ENCODE measurements around the gene TERT. TPM values are rescaled to one million over a fixed set of nuclear protein-coding genes. Genes with fewer than 3 reads are reported as not detected.
"Not testable (repeated sequence)": the region's sequence is repeated elsewhere in the genome, so short reads cannot be mapped to it uniquely, and the experiment has no call there.

Gene TERT
- total RNA-seq, 2 experiments from 2014 or later = 156 to 198 TPM

GRCh38 chr5:1333986-1334385 lies 39.1 kb upstream of the TERT start:
- no TSS peak for BruUV-seq (replicated peaks)
- intact Hi-C loops (cut with micrococcal nuclease; ENCODE audit: unreplicated experiment) = no loop called here
- TF ChIP-seq EZH2phosphoT487 (IDR thresholded peaks at IDR 0.05; ENCODE audit: borderline replicate concordance, low read depth, low read length) (no peak), CTCF (conservative IDR thresholded peaks at IDR 0.05; ENCODE audit: low read length) (no peak)
- POLR2A ChIA-PET = interaction anchor here (0.8 kb wide), 1 partner anchor 23 kb away, joined by 3 read pairs; no protein-coding TSS in a partner anchor
- Histone ChIP-seq H3K4me1 (ENCODE audit: insufficient read depth, low read length, poor library complexity, severe bottlenecking) (peaks cover 23% of the 10 kb centered on the region), H3K4me2 (ENCODE audit: low read length) (no peak overlapping the region), H4K20me1 (ENCODE audit: insufficient read depth, low read length) (no peaks in the 10 kb centered on the region; the same call in 1 of the 2 replicates), H3K36me3 (ENCODE audit: insufficient read depth, low read length) (peaks cover 97% of the 10 kb centered on the region), H3K9me3 (ENCODE audit: low read length) (no peaks in the 10 kb centered on the region), H3K27ac (ENCODE audit: low read depth, low read length, poor library complexity, severe bottlenecking) (no peak overlapping the region), H3K9me2 (ENCODE audit: insufficient read depth, low read length) (no peaks in the 10 kb centered on the region), H2AFZ (ENCODE audit: low read length) (no peak overlapping the region), H3K79me2 (ENCODE audit: insufficient read depth, low read depth, low read length) (peaks cover 22% of the 10 kb centered on the region; the same call in 1 of the 2 replicates), H3K4me3 (ENCODE audit: low read depth, low read length, poor library complexity, severe bottlenecking) (no peak overlapping the region)
- DNase-seq (ENCODE audit: low spot score) = no peak
- CTCF ChIA-PET (ENCODE audit: unreplicated experiment) = no interaction called here

- intact Hi-C loops (cut with micrococcal nuclease; ENCODE audit: unreplicated experiment) = not testable (repeated sequence)
Observed at GRCh38 chr5:1333286-1333685, 38.4 kb upstream of the TERT start.

GRCh38 chr5:1332461-1333001 lies 37.7 kb upstream of the TERT start:
- peaks cover 90% of the 10 kb centered on the region for H3K36me3 ChIP-seq (ENCODE audit: insufficient read depth, low read length)
- no peaks in the 10 kb centered on the region for H3K9me2 ChIP-seq (ENCODE audit: insufficient read depth, low read length)
- H4K20me1 ChIP-seq (ENCODE audit: insufficient read depth, low read length) = no peaks in the 10 kb centered on the region; the same call in 1 of the 2 replicates
- no peak overlapping the region for H3K4me2 ChIP-seq (ENCODE audit: low read length)
- TF ChIP-seq EZH2phosphoT487 (IDR thresholded peaks at IDR 0.05; ENCODE audit: borderline replicate concordance, low read depth, low read length) (no peak), CTCF (conservative IDR thresholded peaks at IDR 0.05; ENCODE audit: low read length) (no peak)
- no peak overlapping the region for H3K4me3 ChIP-seq (ENCODE audit: low read depth, low read length, poor library complexity, severe bottlenecking)
- TSS peak; percentile 34 for BruUV-seq (replicated peaks)
- H3K79me2 ChIP-seq (ENCODE audit: insufficient read depth, low read depth, low read length) = peaks cover 19% of the 10 kb centered on the region; the same call in 1 of the 2 replicates
- H3K27ac ChIP-seq (ENCODE audit: low read depth, low read length, poor library complexity, severe bottlenecking) = peak overlapping the region; percentile 4
- ChIA-PET CTCF (ENCODE audit: unreplicated experiment) (no interaction called here), POLR2A (interaction anchor here (1.3 kb wide), 1 partner anchor 17 kb away, joined by 4 read pairs; no protein-coding TSS in a partner anchor)
- peaks cover 22% of the 10 kb centered on the region for H3K4me1 ChIP-seq (ENCODE audit: insufficient read depth, low read length, poor library complexity, severe bottlenecking)
- no peaks in the 10 kb centered on the region for H3K9me3 ChIP-seq (ENCODE audit: low read length)
- intact Hi-C loops (cut with micrococcal nuclease; ENCODE audit: unreplicated experiment) = no loop called here
- peak; percentile 32 for DNase-seq (ENCODE audit: low spot score)
- H2AFZ ChIP-seq (ENCODE audit: low read length) = no peak overlapping the region

More at GRCh38 chr5:1333286-1333685, 38.4 kb upstream of the TERT start:
- peak; percentile 41 for DNase-seq (ENCODE audit: low spot score)
- H3K9me2 ChIP-seq (ENCODE audit: insufficient read depth, low read length); H3K27ac ChIP-seq (ENCODE audit: low read depth, low read length, poor library complexity, severe bottlenecking); H4K20me1 ChIP-seq (ENCODE audit: insufficient read depth, low read length); POLR2A ChIA-PET; H3K9me3 ChIP-seq (ENCODE audit: low read length); BruUV-seq (replicated peaks); H3K4me3 ChIP-seq (ENCODE audit: low read depth, low read length, poor library complexity, severe bottlenecking); H2AFZ ChIP-seq (ENCODE audit: low read length); CTCF ChIA-PET (ENCODE audit: unreplicated experiment); H3K4me2 ChIP-seq (ENCODE audit: low read length): not testable (repeated sequence)
- Histone ChIP-seq H3K79me2 (ENCODE audit: insufficient read depth, low read depth, low read length) (peaks cover 22% of the 10 kb centered on the region; the same call in 1 of the 2 replicates), H3K36me3 (ENCODE audit: insufficient read depth, low read length) (peaks cover 97% of the 10 kb centered on the region), H3K4me1 (ENCODE audit: insufficient read depth, low read length, poor library complexity, severe bottlenecking) (peaks cover 23% of the 10 kb centered on the region)
